DMS153 treated with DMSO at 0.1 percent for 48 hours (cell line): Measurements from ENCODE around the gene TMEM63A.
"Not testable (repeated sequence)": the region's sequence is repeated elsewhere in the genome, so short reads cannot be mapped to it uniquely, and the experiment has no call there.

ENCODE experiments used
- DNase-seq: peaks from one replicate; lab custom pipeline; 2025; ENCODE audit not compliant: unreplicated experiment; lab: John Stamatoyannopoulos, UW

TMEM63A gene

DNA sequence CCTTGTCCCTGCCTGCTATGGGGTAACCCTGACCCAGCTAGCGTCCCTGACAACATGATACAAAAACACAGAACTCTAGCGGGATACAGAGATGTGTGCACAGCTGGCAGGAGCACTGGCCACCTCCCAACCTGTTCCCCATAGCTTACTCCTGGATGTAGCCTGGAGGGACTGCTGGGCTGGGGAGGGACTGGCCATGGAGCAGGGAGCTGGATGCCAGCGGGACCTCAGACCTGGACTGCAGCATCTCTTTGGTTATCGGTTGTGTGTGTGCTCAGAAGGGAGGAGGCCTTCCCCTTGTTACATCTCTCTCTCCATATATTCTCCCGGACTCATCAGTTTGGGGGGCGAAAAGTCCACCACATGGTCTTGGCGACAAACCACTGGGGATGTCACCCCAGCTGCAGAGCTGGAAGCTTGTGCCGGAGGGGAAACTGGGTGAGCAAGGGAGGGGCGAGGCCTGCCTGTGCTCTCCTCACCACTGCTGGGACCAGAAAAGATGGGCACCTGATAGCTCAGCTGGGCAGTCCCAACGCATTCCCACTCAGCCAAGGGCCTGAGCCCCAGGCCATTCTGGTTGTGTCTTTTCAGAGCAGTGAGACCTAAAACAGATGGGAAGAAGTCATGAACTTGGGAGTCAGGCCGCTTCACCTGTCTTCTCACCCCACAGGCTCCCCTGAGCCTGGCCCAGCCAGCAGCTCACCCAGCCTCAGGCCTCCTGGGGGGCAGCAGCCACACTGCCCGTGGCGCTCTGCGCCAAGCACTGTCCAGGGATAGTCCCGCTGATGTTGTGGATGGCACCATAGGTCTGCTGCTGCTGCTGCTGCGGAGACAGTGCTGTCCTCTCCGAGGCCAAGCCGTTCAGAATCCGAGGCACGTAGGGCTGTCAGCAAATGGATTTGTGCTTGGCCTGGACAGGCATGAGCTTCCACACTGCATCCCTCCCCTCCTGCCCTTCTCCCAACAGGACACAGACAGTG, 35.6 kb downstream of the TMEM63A start:
- no peak for DNase-seq

DNA sequence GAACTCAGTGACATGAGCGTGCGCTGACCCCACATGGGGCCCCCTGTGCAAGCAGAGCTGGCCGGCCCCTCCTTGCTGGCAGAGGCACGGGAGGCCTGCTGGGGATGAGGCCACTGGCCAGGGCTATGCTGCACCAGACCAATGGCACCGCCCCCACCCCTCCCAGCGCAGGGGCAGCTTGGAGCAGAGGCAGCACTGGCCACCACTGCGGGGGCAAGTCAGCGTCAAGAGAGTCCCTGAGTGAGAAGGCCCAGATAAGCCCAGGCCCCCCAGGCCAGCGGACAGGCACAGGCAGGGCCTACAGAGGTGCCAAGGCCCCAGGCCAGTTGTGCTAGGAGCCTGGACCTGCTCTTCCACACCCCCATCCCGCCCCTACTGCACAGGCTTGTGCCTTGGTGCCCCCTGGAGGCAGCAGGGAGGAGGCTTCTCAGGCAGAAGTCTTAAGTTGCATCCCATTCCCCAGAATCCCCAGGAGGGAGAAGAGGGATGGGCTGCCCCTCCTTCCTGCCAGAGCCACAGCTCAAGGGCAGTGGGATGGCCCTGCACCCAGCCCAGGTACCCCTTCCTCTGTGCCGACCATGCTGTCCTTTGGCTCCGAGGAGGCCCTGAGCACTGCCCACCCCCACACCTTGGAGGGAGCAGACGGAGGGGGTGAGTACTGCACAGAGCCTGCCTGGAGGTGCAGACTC, 36.5 kb downstream of the TMEM63A start:
- DNase-seq = no peak

DNA sequence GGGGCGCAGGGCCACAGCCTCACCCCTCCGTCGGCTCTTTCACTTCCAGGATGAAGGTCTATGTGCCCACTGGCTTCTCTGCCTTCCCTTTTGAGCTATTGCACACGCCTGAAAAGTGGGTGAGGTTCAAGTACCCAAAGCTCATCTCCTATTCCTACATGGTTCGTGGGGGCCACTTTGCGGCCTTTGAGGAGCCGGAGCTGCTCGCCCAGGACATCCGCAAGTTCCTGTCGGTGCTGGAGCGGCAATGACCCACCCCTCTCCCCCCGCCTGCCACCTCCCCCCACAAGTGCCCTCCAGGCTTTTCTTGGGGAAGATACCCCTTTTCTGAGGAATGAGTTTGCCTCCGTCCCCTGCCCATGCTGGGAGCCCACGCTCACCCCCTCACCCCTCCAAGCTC, 37.1 kb downstream of the TMEM63A start:
- no peak for DNase-seq

DNA sequence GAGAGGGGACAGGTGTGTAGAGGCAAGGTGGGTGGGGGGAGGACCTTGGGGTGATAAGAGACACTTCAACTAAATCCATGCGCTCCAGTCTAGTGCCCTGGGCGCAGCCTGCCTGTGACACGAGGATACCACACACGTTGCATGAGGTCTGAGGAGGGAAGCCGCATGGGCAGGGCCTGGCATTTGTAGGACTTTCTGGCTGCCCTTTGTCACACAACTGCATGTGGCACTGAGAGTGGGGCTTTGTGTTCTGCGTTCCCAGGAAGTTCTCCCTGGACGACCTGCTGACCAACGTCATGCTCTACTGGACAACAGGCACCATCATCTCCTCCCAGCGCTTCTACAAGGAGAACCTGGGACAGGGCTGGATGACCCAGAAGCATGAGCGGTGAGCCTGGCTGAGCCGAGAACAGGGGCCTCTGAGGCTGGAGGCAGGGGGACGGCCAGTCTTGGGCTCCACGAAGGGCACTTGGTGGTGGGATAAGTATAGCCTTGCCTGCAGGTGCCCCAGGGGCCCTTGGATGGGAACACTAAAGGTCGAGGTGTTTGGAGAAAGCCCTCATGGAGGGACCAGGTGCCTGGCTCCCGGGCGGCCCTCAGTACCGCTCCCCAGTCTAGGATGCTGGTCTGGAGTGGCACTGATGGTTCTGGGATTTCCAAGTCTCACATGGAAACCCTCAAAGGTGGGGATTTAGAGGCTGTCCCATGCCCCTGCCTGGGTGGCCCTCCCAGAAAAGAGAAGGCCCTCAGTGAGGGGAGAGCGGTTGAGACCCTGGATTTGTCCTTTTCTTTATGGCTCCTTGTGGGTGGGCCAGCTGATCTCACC, 37.7 kb downstream of the TMEM63A start:
- no peak for DNase-seq

DNA sequence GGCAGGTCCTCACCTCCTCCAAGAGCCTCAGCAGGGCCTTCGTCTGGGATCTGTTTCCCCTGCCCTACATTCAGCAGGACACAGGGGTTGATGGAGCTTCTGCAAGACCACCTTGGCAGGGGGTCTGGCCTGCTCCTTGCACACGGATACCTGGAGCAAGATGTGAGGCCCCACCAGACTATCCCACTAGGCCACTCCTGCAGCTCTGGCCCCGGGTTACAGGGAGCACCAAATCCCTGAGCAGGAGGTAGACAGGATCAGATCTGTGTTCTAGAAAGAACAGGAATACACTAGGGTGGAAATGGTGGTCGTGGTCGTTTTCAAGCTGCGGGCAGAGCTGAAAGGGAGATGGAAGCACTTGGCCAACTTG, 38.8 kb downstream of the TMEM63A start:
- no peak for DNase-seq

DNA sequence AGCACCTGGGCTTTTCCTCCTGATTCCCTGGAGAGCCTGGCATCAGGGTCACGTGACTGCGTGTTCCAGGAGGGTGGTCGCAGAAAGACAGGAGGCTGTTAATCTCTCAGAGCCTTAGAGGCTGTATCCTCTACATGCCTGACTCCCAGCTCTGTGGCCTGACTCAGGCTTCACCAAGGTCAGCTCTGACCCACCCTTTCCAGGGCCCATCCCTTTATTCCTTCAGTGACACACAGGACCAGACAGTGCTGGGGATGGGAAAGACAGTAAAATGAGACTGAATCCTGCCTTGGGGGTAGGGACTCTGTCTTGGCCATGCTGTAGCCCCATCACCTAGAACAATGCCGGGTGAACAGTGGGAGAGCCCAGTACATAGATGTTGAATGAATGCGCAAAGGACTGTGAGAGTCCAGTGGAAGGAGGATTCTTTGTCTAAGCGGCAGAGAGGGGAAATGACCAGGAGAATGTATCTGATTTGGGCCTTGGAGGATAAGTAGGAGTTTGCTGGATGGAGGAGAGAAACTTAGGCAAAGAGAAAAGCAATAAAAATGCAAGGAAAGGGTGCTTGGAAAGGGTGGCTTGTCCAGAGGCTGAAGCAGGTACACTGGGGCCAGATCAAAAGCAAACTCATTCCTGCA, 39.3 kb downstream of the TMEM63A start:
- no peak for DNase-seq

DNA sequence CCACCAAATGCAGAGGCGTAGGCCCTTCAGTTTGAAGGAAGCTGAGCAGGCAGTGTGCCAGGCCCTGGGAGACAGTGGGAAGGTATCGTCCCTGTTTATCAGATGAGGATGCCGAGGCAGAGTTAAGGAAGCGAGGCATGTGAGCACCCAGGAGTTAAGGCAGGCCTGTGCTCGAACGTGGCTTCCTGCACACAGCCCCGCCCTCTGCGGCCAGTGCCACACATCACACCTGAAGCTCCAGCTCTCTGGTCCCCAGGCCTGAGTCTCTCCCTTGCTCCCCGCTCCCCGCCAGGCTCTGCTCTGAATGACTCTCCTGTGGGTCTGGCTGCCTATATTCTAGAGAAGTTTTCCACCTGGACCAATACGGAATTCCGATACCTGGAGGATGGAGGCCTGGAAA, 40.1 kb downstream of the TMEM63A start:
- no peak for DNase-seq

DNA sequence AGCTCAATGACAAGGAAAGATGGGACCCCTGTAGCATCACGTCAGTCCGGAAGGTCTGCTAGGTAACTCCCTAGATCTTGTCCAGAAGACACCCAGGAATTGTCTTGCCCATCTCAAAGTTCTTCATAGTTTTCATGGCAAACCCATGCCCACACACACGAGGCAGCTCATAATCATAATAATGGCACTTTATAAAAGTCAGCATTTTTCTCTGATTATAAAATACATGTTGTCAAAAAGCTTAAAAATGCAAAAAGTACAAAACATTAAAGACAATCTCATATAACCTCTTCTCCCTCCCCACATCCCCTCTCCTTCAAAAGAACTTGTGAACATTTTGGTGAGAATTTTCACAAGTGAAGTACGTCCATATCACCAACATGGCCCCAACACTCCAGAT, 41.5 kb downstream of the TMEM63A start:
- DNase-seq = no peak

DNA sequence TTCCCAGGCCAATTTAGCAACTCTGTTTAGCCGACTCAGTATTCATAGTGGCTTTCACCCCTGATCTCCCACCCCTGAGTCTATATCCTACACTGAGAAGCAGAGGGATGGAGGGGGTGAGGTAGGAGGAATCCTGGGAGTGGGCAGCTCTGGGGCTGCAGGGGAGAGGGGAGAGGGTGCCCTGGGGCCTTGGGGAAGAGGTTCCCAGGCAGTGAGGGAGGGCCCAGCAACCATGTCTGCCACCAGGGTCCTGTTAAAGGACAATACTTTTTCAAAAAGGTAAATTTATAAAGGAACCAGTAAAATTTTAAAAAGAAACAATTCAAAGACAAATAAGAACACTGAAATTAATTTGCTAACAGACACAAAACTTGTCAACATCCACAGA, 42.0 kb downstream of the TMEM63A start:
- no peak for DNase-seq

DNA sequence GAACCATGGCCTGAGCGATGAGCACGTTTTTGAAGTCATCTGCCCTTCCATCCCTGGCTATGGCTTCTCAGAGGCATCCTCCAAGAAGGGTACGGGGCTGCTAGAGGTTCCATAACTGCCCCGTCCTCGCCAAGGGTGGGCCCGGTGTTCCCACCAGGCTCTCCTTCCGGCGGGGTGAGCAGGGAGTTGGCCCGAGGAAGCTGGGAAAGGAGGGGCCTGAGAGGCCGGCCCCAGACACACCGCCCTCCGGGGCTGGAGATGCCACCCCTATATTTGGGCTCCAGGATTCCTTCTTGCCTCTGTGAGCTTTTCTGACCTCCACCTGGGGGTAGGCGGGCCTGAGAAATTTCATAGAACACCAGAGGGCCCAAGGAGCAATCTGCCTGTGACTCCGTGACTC, 43.4 kb downstream of the TMEM63A start:
- DNase-seq = no peak

DNA sequence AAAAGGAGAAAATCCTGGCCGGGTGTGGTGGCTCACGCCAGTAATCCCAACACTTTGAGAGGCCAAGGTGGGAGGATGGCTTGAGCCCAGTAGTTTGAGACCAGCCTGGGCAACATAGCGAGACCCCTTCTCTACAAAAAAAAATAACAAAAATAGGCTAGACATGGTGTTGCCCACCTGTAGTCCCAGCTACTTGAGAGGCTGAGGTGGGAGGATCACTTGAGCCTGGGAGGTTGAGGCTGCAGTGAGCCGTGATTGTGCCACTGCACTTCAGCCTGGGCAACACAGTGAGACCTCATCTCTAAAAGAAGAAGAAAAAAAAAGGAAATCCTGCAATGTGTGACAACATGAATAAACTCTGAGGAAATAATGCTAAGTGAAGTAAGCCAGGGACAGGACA, 45.9 kb downstream of the TMEM63A start:
- DNase-seq = not testable (repeated sequence)

DNA sequence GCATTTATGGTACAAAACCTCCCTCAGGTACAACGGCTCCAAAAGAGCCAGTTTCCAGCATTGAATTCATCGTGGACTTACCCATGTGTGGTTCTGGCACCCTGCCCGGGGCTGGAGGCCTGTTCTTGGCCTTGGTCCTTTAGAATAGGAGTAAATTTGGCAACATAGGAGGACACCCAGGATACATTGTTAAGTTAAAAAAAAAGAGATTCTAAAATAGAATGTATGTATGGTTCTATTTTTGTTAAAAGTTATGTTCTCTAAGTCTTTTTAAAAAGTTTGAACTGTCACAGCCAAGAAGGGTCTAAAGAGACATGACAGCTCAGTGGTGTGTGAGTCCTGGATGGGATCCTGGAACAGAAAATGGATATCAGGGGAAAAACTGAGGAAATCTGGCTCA, 46.3 kb downstream of the TMEM63A start:
- no peak for DNase-seq

DNA sequence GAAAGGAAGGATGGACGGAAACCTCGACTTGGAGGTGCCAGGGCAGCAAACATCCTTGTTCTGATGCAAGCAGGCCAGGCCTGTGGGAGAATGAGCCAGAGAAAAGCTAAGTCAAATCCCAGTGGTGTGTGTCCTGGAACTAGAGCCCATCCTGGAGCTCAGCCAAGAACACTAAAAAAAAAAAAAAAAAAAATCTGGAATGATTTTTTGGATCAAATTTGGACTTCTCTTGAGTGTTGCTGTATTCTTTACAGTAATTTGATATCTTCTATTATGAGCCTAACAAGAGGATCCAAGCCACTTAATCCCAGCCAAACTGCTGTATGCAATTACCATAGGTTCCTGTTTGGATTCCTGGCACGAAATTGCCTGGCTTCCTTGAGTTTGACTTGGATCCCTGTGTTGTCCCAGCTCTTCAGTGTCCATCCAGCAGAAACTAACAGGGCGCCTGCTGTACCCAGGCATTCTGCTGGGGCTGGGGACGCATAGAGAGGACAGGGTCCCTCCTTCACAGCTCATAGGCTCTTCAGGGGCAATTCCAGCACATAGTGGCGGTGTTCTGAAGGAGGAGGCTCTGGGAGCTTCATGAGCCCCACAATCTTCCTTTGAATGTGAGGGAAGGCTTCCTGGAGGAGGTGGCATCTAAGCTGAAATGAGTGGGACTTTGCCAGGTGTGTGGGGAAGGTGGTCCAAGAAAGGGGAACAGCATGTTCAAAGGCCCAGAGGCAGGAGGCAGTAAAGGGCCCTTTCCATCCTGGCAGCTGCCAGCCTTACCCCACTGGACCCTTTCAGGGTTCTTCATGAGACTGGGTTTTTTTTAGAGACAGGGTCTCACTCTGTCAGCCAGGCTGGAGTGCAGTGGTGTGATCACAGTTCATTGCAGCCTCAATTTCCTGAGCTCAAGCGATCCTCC, 47.5 kb downstream of the TMEM63A start:
- peak; percentile 38 for DNase-seq

DNA sequence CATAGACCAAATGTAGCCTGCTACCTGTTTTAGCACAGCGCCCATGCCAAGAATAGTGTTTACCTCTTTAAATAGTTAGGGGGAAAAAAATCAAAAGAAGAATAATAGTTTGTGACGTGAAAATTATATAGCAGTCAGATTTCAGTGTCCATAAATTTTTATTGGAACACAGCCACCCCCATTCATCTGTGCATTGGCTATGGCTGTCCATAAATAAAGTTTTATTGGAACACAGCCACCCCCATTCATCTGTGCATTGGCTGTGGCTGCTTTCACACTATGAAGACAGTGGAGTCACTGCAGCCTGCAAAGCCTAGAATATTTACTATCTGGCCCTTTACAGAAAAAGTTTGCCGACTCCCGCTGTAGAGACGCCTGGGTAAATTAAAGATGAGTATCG, 51.3 kb downstream of the TMEM63A start:
- no peak for DNase-seq

DNA sequence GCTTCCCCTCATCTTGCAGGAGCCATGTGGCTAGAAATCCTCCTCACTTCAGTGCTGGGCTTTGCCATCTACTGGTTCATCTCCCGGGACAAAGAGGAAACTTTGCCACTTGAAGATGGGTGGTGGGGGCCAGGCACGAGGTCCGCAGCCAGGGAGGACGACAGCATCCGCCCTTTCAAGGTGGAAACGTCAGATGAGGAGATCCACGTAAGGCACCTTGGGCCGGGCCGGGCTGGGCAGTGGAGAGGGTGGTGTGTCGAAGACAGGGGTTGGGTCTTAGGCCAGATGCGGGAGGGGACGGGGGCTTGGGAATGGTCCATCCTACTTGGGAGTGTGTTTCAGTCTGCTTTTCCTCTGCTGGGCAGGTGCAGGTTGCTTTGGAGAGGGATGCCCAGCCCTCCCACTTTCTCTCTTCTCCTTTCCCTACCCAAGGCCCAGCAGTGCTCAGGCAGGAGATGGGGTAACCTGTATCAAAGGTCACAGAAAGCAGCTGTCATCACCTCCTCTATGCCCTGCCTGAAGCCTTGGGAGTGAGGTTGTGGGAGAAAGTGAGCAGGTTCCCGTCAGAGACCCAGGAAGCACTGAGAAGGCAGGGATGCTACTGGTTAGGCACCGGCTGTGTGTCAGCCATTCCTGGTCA, 53.4 kb downstream of the TMEM63A start:
- no peak for DNase-seq

DNA sequence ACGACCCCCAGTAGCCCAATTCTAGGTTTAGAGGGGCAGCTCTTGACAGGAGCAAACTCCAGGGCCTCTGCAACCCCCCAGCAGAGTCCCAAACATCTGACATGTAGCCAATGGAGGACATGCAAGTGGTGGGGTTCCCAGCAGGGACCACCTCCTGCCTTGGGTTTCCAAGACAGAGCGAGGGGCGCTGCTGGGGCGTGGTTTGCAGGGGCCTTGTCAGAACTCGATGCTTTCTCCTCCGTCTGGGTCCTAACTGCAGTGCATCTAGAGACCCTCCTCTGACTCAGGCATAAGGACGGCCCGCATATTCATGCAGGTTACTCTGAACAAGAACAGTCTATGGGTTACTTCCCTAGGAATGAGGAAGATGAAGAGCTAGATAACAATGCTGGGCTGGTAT, 55.1 kb downstream of the TMEM63A start:
- DNase-seq = no peak

DNA sequence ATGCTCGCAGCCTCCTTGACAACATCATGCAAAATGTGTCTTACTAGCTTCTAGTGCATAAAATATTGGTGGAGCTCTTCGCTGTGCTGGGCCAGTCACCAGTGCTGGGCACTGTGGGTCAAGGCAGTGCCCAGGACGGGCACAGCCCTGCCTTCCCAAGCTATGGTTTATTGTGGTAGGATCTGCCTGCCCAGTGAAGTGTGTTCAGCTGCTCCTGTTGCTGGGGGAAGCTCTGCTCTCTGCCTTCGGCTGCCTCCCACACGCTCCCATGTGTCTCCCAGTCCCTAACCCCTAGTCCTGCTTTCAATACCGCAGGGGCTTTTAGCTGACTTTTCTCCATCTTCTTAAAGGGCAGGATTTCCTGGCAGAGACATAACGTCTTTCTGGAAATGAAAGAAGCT, 56.6 kb downstream of the TMEM63A start:
- no peak for DNase-seq

DNA sequence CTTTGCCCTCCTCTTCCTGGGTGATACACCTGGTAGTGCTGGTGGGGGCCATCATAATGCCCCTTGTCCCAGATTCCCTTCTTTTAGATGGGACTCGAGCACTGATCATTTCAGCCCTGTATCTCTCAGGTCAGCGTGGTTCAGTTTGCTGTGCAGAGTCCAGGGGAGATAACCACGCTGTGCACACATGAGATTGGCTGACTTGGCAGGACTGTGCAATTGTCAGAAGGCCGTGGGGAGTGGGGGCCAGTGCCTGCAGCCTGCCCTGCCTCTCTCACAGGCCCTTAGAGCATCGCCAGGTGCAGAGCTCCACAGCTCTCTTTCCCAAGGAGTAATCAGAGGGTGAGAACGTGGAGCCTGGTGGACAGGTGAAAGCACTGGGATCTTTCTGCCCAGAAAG, 57.1 kb downstream of the TMEM63A start:
- peak; percentile 51 for DNase-seq

DNA sequence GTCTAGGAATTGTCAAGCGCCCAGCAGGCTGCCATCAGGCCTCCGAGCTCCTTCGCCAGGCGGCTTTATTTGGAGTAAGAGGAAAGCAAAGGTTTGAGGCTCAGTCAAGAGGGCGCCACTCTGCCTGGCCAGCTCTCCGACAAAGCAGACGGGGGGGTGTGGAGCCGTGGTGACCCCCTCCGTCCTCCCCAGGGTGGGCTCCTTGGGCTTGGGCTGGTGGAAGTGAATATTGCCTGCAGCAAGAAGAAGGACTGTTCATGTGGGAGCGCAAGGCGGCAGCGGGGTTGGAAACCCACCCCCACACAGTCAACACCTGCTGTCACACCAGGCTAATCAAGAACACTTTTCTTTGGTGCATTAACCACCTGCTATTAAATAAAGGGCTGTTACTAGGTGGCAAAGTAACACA, 57.6 kb downstream of the TMEM63A start:
- peak; percentile 77 for DNase-seq
